Hematopoietic multipotent progenitor cell treated with erythropoietin and hydrocortisone succinate and interleukin-3 and kit ligand, for 6 days (in vitro differentiated cells): ENCODE measurements around the gene CALML3.

Experiments used
- DNase-seq: peaks from one replicate; pipeline ENCODE4 v3.0.0-alpha.2; 2015

CALML3 gene

DNA sequence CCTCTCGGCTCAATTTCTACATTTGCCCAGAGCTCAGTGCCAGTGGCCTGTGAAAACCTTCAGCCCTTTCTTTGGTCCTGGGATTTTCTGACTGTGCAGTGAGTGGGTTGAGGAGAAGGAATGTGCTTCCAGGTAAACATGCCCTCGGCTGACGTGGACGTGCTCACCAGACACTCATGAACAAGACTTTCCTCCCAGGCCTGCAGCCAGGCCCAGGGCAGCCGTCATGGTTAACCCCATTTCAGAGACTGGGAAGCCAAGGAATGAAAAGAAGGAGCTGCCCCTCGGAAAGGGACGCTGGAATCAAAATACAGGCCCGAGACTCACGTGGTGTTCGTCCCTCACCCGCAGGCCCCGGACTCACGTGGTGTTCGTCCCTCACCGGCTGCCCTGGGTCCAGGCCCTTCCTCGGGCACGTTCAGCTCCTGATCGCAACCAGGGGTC, 16.6 kb upstream of the CALML3 start:
- no peak for DNase-seq

DNA sequence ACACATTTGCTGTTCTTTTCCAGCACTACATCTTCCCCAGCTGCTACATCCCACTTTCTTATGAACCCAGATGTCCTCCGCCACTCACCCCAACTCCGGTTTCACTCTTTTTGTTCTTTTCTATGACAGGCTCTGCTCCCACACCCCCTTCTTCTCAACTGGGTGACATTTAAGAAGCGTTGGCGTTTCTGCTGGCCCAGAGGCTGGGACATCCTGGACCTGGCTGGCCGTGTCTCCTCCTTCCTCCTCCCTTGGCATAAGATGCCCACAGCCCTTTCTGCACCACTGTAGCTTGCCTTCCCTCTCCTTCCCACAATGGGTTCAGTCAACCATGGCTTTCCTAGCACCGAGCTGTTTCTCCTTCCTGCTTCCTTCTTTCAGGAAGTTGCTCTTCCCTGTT, 16.0 kb upstream of the CALML3 start:
- DNase-seq: no peak

DNA sequence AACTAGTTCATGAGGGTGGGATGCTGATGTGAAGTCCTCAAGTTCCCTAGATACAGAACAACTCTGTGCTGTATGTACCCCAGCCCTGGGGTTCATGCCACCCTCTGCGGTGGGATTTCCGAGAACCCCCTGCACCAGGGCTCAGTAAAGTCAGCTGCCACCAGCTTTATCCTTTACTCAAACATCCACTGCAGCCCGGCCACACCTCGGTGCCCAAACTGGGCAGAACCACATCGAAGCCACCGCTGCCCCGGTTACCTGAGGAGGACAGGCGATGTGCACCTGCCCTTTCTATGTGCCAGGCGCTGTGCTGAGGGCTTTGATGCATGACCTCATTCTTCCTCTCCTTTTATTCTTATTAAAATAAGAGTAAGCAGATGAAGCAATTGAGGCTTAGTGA, 15.5 kb upstream of the CALML3 start:
- DNase-seq: no peak

DNA sequence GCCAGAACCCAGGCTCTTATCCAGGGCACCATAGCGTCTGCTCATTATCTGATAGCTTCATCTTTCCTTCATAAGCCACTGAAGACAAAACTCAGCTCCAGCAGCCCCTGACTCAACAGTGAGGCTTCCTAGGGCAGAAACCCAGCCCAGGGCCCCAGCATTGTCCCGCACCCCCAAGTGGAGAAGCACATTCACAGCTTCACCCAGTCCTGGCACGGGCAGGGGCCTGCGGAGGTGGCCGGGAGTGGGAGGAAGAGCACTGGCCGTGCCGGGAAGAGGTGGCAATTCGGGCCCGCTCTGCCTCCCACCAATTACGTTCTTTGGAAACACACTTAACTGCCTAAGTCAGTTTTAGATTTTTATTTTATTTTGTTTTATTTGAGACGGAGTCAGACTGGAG, 15.1 kb upstream of the CALML3 start:
- no peak for DNase-seq

DNA sequence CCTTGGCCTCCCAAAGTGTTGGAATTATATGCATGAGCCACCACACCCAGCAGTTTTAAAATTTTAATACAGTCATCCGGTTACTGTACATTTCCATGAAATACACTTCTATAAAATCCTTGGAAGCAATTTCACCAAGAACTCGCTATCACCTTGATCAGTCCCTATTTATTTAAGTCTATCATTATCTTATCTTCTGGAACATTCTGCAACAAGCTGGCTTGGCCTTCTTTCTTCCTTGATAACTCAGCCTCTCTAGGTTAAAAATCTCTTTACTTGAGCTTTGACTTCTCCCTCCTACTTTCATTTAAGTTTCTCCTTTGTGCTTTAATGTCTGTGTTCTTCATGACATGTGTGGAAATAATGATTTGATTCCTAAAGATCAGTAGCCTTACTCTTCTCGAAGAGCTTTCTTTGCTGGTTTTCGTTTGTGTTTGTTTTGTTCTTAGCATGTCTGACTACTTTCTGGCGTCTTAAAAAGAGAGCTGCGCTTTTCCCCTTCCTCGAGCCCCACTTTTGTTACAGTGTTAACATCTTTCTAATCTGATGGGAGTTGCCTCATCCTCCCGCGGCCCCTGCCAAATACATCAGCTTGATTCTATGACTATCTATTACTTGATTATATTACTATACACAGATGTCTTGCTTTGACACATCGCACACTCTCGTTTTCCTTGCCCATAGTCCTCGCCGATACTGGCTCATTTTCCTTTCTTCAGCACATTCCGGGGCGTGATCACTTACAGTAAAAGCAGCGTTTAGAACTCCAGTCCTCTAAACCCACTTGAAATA, 14.3 kb upstream of the CALML3 start:
- no peak for DNase-seq

DNA sequence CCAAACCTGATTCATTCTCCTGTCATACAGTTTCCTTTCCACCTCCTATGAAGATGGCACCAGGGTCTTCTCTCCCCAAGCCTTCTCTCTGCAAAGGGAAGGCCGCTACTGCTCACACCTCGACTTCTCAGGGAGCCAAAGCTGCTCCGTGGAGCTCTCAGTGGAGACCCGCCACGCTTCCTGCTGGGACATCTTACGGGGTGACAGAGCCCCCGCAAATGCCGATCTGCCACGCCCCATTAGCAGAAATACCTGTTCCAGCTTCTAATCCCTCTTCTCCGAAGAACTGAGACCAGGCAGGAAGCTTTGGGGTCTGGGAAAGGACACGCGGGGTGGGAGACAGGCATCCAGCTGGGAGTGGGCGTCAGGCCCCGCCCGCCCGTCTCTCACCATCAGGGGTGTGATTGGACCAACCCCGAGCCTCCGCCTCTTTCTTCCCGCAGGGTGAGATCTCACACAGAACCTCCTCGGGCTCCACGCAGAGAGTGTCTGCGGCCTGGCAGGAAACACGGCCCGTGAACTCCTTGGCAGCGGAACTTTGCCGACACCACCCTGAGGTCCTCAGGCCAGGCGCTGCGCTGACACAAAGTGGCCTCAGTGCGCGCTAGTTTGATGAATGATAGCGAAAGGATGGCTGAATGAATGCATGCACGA, 13.4 kb upstream of the CALML3 start:
- no peak for DNase-seq

DNA sequence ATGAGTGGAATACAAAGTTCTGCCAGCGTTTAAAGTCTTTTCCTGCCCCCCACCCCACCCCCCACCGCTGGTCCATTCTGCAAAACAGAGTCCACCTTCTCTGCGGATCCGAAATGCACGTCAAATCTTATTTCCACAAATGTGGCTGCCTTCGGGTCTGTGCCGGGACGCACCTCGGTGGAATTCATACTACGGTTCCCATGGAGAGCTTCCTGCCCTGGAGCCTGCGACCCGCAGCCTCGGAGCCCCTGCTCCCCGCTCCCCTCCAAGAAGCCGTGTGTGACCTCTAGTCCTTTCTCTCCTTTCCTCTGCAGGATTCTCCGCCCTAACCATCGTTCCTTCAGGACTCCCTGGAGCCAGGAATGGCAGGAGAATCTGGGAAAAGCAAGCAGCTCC, 12.9 kb upstream of the CALML3 start:
- no peak for DNase-seq

DNA sequence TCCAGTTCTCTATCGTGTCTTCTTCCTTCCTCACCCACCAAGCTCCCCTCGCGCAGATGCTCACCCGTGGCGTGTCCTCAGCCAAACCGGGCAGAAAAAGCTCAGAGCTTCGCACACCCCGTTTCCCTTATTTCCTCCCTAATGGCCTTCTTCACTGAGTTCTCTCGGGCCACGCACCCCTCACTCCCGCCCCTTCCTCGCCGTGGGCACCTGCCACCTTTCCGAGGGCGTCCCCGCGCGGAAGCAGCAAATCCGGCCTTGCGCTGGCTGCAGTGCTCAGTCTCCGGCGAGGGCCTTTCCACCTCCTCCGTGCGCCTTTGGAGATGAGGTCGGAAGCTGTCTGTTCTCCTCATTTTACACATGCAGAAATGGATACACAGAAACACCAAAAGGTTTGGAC, 12.4 kb upstream of the CALML3 start:
- DNase-seq: no peak

DNA sequence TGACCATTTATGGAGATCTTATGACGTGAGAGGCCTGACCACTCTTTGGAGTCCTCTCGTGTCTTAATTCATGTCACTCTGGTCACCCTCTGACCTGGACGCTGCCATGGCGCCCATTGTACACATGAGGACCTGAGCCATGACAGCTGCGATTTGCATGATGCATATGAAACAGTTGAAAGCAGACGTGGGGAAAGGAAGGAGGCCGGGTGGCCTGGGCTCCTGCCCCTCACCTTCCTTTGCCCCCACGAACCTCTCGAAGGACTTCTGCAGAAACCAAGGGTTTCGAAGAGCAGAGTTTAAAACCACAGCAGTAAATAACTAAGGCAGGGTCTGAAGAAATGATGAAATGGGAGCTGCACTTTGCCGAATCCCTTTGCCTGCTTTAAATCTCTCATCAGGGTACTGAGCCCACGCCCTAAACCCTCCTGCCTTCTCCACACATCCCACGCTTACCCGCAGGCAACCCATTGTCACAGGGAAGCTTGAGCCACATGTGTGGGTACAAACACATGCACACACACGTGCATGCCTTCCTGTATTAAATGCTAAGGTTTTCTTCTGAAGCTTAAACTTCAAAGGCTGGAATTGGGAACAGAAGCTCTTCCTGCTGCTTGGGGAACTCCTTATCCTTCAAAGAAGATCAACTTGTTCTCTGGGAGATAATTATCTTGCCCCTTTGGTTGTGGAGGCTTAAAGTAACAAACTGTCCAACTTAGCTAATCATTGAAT, 11.7 kb upstream of the CALML3 start:
- no peak for DNase-seq

DNA sequence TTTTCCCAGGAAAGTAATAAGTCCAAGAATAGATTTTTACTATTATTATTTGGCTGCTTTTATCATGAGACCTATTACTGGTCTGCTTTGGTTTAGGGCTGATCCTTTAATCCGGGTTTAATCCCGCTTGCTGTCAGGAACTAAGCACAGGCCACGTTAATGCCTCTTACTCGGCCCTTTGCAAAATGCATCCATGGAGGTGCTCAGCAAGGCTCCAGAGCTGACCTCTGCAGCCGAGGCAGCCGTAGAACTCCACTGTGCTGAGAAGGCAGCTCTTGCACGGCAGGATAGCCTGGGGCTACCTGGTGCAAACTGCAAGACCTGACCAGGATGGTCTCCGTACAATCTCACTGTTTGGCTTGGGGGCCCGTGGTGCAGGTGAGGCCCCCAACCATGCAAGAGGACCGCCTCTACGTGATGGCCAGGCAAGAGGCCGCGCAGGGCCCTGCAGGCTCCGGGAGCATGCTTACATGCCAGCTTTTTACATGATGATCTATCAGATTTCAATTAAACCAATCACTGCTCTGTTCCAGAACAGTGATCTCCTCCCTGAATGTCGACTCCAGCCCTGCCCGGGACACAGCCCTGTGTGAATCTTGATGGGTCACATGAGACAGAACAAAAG, 10.4 kb upstream of the CALML3 start:
- no peak for DNase-seq

DNA sequence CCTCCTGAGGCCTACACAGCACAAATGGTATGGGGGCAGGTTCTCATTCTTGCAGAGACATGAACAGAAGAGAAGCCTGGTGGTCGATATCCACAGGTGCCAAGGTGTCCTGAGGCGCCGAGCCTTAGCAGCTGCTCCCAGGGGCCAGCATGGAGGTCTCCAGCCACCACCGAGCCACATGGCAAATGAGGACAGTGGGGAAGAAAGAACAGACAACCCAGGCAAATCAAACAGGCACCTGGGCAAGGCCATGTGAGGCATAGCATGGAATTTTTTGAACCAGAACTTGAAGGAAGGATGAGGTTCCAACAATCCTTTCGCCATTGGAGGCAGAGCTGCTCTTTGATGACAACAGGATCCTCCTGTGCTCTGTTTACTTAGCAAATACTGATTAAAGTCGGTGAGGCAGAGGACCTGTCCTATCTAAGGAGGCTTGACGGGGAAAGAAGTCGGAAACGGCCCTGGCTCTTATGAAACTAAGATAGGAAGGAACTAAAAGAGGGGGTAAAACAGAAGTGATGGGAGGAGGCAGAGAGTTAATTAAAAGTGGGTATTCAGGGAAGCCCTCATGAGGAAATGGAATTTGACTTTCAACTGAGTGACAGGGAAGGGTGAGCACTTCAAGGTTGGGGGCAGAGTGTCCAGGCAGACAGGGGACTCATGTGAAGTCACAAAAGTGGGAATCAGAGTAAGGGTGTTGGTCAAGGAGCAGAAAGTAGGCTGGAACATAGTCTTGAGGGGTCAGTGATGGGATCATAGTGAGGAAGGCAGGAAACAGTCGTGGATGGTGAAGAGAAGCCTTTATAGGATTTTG, 8.6 kb upstream of the CALML3 start:
- DNase-seq: no peak

DNA sequence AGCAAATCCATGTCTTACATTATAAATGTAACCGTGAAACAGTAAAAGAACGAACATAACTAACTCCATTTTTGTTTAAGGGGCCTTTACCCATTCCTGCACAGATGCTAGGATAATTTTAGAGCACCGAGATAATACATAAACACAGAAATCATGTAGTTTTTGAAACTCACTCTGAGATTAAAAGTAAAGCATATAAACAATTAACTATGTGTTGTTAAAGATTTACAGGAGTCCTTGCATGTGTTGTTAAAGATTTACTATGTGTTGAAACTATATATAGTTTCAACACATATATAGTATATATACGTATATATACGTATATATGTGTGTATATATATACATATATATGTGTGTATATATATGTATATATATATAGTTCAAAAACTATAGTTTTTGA, 7.2 kb upstream of the CALML3 start:
- DNase-seq: no peak

DNA sequence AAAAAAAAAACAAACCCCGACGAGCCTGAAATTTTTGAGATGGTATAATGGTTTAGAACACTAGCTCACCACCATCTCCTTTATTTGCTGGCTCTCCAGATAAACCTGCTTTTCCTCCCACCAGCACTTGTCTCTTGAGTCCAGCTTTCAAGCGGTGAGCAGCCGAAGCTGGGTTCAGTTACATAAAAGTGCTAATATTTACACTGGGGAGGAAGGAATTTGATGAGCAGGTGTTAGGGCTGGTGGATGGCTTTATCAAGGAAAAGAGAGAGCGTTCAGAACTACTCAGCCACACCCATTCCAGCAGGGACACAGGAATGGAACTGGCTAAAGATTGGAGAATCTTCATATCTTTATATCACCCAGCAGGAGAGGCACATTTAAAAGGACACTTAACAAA, 6.6 kb upstream of the CALML3 start:
- DNase-seq: no peak

DNA sequence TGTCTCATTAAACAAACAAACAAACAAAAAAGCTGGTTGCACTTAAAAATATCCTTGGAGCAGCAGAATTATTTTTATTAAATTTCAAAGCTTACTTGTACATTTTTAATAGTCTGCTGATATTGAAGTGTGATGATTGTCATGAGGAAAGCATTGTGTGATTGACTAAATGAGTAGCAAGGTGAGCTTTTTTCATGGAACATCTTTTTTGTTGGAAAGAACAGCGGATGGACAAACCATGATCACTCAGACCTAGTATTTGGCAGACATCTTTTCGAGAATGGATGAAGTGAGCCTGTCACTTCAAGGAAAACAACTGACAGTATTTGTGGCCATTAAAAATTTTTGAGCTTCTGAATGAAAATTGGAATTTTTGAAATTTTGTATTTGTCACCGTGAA, 5.7 kb upstream of the CALML3 start:
- no peak for DNase-seq

DNA sequence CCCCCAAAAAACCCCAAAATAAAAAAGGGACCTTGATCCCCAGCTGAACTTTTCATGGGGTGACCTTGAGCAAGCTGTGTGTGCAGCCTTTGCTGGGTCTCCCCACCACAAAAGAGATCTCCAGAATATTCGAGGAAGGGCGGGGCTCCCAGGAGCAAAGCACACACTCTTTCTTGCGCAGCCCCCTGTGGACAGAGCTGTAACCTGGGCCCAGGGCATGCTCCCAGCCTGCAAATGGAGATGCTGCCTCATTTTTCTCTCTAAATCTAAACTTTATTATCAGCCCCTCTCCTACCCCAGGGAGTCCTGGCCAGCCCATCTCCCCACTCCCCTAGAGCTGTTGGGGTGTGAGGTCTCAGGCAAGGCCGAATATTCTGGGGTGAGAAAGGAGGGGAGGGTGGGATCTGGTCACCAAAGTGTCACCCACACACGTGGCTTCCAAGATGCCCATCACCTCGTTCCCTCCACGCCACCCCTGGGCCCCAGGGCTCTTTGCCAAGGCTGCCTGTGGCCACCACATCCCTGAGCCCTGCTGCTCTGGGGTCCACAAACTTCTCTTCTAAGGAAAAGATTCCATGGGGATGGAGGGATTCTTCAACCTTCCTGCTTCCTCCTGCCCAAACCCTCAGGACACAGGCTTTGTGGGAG, 1.7 kb upstream of the CALML3 start:
- no peak for DNase-seq

DNA sequence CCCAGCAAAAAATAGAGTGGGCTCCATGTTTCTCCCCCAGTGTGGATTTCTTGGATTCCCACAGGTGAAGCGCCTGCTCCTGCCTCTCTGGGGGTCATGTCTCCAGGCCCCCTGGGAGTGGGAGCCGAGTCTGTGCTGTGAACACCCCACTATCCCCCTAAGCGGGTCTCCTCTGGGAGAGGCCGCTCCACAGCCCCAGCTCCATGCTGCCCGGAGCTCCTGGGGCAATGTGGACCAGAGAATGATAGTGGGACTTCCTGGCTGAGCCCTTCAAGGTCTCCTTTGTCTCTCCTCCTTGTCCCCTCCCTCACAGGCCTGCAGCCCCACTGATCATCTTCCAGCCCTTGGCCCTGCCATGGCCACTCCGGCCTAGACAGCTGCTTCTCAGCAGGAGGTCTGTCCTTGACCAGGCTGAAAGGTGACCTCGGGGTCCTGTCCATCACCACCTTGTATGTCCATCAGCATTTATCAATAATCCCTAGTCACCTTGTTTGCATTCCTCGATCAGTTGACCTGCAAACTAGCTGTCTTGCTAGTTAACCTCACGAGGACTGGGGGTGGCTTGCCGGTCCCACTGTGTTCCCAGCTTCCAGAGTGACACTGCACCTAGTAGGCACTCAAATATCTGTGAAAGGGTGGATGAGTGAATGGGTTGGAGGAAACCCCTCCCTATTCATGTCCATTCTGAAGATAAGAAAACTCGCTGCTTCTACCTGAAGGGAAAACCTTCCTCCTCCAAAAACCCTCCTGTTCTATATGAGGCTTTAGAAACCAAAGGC, 776 bp upstream of the CALML3 start:
- no peak for DNase-seq

DNA sequence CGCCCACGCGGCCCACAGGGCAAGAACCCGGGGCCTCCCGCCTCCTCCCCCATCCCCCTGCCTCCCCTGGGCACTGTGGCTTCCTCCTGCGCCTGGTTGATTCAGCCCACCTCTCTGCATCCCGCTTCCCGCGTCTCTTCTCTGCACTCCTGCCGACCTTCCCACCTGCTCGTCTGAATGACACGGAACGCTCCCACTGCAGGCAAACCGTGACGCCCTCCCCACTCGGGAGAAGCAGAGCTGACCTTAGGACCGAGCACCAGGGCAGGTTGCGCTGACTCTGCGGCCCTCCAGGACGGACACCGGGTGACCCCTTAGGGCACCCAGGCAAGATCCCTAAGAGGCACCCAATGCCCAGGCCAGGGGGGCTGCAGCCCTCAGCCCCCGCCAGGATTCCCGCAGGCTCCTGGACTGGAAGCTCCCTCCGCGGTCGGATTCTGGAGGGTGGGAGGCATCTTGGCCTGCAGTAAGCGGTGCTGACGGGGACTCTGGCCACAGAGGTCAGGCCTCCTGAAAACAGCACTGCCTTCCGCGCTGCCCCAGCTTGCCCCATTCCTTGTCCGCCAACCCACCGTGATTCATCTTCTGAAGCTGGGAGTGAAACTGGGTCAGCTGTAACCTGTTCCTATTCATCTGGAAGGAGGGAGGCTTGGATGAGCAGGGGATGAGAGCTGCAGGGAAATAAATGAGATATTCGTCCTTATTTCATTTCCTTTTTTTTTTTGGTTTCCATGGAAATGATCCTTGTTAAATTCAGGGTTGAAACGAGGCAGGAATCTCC, 990 bp downstream of the CALML3 start:
- no peak for DNase-seq

DNA sequence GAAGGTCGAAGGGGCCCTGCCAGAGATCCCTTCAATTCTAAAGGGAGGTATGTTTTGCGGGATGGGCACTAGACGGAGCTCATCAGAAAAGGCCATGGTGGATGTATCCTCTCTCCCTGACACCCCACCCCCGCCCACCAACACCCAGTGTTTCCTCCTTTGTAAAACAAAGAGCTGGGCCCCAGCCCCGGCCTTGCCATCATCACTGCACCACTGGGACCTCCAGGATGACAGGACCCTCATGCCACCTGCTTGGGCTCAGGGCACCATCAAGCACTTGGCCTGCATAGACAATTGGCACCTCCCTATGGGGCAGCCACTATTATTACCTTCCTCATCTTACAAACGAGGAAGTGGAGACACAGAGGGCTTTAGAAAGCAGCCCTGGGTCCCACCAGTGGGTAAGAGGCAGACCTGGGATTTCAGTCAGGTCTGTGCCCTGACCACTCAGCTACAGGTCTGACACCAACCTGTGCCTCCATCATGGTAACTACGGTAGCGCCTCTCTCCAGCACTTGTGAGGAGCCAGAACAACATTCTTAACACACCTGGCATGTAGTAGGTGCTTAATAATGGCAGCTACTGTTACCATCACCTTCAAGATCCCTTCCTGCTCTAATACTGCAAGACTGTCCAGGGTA, 2.0 kb downstream of the CALML3 start:
- no peak for DNase-seq

DNA sequence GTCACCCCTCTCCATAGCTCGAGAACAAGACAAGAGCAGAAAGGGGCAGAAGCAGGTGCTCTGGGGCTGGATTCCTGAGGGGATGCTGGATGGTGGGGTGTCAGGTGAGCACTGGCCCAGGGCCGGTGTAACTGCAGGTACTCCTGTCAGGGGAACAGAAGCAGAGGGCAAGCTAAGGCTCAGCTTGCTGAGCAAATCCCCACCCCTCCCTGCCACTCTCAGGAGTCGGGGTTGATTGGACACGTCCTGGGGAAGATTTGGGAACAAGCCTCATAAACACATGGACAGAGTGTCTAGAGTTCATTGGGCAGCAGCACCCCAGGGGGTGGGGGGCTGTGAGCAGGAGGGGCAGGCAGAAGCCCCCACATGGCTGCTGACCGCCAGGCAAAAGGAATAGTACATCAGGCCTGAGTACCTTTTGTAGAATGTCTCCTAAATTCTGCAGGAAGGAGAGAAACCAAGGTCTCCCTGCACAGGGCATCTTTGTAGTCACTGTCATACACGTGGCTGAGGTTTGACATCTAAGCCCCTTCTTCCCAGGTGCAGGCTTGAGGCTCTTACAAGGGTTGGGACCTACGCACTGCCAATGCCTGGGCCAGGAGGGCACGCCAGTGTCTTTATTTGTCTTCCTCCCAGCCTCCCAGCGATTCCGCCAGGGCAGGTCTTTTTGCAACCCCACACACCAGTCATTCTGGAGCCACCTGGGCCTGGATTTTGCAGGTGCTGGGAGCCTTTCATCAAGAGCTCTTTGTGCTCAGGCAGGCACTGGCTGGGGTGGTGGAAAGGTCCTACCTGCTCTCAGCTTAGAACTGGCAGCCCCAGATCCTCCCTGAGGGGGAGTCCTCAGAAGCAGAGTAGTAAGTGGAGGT, 2.8 kb downstream of the CALML3 start:
- DNase-seq: no peak
